Stimulated activated CD8-positive, alpha-beta memory T cell treated with anti-CD3 and anti-CD28 coated beads, Interleukin-15, amount 100 ng/mL, for 48 hours (primary cell): ENCODE results near the gene OGA.
A peak's percentile ranks its signal among the peaks of the same experiment; 100 is the strongest.
"Not testable (repeated sequence)": the region's sequence is repeated elsewhere in the genome, so short reads cannot be mapped to it uniquely, and the experiment has no call there.

Experiments
- DNase-seq, 2 donors: peaks; one replicate each; pipeline ENCODE4 v3.0.0-alpha.2; 2020; ENCODE audit warnings: low read depth in 2 of 2

OGA gene

DNA sequence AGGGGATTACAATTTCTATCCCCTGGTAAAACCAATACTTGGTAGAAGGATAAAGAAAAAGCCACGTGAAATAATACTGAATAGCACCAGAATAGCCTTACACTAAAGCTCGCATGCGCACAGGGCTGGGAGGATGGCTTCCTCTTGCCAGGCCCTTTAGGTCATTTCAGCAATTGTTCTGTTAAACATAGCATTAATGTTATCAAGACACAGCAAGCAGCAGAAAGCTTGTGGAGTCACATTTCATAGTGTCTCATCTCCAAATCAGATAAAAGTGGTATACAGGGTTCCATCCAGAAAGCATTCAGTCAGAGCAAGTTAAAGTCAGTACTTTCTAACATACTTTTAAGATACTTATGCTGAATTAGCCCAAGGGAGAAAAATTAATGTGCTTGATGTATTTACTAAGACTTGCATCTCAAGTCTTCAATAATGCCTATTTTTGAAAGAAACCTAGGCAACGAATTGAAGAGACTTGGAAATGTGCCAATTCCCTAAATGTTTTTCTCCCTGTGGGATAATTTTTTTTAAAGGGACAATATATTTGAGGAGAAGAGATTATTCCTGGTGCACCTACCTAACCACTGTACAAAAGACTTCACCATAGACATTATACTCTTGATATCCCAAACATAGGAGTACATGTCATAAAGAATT is 20.7 kb downstream of the OGA start:
- no peak for DNase-seq

DNA sequence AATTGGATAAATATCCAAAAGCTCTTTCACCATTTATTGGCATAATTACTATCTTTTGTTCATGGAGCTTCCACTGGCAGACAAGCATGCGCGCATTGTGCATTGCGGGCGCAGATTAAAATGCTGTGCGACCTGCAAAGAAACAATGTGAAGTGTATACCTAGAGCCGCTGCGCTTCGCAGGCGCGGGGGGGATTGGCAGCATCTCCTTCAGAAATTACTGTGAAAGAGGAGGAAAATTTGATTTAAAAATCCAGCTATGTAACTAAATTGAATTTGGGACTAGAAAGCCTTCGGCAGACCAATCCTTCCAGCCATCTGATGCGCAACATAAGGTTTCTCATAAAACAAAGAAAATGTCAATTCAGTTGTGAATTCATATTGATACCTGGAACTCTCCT is 24.7 kb downstream of the OGA start:
- DNase-seq: no peak

DNA sequence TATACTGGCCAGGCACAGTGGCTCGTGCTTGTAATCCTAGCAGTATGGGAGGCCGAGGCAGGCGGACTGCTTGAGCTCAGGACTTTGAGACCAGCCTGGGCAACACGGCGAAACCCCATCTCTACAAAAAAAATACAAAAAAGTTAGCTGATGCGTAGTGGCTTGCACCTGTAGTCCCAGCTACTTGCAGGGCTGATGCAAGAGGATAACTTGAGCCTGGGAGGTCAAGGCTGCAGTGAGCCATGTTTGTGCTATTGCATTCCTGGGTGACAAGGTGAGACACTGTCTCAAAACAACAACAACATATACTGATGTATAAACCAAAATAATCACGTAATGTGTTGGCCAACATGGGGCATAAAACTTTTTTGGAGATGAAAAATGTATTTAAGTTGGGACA is 28.6 kb downstream of the OGA start:
- no peak for DNase-seq

DNA sequence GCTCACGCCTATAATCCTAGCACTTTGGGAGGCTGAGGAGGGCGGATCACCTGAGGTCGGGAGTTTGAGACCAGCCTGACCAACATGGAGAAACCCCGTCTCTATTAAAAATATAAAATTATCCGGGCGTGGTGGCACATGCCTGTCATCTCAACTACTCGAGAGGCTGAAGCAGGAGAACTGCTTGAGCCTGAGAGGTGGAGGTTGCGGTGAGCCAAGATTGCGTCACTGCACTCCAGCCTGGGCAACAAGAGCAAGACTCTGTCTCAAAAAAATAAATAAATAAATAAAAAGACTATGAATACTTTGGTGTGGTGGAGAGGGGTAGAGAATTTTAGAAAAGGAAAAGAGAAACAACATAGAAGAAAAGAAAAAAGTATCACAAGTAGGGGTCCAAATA is 29.0 kb downstream of the OGA start:
- not testable (repeated sequence) for DNase-seq

DNA sequence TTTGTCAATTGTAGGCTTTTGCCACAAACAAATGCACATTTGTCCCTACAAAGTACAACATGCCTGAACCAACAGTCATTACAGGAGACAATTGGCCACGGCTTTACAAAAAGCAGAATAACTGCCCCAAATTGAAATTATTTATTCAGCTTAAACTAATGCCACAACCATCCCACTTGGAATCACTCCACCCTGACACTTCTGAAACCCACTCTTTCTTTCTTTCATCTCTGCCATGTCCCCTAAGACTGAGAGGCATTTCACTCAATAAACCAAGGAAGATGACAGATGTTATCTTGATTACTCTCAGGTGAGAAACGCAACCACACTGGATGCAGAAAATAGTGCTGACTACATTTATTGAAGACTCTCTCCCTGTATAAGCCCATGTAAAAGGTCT is 32.4 kb downstream of the OGA start:
- no peak for DNase-seq

DNA sequence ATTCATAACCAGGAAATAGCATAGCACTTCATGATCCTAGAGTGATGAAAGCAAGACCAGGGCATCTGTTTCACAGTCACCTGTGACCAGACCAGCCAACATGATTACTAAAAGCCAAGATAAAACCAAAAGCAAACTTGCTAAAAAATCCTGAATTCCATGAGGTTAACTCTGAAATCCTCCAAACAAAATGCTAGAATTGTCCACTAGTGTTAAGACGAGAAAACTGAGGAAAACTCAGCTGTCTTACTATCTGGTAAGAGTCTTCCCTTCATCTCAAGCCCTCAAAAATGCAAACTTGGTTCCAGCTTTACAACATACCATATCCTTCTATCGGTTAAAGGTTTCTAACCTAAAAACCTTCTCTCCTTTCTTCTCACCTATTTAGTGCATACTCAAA is 33.7 kb downstream of the OGA start:
- DNase-seq: no peak

DNA sequence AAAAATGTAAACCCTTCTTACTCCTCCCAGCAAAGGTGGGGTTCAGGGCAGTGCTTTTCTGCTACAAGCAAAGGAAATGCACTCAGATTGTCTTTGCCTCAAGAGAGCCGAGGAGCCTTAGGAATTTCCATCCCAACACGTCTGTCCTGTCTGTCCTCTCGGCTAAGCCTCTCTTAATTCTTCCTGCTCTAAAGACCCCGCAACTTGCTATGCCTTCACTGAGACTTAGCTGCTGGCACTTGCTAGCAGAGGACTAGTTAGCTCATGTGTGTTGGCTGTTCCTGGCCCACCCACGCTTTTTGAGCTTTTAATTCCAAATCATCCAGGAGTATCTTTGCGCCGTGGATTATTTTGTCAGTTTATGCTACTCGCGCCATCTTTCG is 34.5 kb downstream of the OGA start:
- no peak for DNase-seq

DNA sequence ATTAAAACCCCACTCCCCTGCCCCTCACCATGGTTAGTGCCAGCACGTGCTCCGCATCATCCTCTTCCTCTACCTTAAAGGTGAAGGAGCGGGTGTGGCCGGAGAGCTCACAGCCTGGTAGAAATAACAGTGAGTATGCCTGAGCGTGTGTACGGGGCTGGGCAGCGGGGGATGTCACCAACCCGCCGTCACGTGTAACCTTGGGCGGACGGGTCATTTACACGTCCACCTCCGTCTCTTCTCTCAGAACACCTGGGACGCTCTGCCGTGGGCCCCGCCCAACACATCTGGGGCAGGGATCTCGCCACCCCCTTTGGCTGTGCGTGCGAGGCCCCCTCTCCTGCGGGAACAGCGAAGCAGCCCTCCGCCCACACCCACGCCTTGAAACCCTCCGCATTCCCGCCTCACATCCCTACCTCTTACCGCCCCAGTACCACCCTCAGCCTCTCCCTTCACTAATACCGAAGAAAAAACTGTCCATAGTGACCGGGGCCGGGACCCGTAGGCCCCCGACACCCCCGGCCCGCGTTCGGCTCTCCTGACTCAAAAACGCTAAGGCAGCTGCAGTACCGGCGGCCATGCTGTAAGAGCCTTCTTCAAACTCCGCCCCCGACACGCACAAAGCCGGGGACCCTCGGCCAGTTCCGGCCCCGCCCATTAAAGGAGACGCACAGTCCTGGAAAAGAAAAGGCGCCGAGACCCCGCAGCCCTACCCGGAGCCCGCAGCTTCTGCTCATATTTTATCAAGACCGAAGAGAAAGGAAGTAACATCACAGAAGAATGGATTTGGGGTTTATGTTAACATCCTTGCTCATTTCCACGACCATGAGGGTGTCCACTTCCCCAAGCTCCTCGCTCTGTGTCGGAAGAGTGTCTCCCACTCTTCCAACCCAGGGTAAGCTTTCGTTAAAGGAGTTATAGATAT is 35.2 kb downstream of the OGA start, which contains the start of gene NPM3:
Gene NPM3 (minus strand): TSS at position 636 of the 925 bp plus-strand sequence. CDS start 56 bp downstream, at position 580.
- peak; percentile 79 to 83 for DNase-seq

DNA sequence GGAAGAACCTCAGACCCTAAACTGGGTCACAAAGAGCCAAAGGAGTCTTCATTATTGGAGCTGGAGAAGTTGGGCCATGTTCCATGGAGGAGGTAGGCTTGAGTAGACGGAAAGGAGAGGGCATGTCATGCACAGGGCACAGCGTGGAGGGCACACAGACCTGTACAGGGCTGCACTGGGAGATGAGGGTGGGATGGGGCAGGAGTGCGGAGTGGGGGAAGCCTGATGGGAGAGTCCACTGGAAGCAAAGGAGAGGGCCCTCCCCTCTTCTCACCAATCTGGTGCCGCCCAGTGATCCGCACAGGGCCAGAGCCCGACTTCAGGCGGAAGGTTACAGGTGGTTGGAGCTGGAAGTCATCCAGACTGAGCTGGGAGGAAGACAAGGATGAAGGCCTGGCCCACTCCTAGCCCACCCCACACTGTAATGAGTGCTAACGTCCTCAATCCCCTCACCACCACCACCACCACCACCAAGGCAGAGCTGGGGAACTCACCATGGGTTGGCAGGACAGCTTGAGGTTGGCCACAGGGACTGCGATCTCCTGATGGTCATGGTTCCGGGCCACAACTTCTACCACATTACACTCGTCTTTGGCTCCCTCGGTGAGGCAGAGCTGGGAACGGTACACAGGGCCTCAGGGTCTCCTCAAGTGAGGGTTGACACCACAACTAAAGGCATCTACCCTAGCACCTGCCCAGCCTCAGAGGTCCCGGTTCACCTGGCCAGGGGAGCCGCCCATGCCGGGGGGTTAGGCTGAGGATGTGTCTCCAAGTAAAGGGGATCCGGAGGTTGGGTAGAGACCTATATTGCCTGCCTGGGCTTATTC is 36.0 kb downstream of the OGA start:
- no peak for DNase-seq

DNA sequence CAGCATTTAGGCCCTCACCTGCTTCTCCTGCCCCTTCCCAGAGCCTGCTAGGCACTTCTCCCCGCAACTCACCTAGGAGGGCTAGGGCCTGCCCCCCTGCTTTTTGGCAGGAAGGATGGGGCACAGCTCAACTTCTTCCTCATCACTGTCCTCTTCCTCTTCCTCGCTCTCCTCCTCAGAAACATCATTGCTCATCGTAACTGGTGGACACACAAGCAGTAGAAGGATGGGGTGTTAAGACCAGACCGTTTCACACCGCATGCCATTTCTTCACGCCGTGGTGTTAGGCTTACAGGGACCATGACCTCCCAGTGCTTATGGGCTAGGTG is 36.6 kb downstream of the OGA start:
- DNase-seq: no peak

DNA sequence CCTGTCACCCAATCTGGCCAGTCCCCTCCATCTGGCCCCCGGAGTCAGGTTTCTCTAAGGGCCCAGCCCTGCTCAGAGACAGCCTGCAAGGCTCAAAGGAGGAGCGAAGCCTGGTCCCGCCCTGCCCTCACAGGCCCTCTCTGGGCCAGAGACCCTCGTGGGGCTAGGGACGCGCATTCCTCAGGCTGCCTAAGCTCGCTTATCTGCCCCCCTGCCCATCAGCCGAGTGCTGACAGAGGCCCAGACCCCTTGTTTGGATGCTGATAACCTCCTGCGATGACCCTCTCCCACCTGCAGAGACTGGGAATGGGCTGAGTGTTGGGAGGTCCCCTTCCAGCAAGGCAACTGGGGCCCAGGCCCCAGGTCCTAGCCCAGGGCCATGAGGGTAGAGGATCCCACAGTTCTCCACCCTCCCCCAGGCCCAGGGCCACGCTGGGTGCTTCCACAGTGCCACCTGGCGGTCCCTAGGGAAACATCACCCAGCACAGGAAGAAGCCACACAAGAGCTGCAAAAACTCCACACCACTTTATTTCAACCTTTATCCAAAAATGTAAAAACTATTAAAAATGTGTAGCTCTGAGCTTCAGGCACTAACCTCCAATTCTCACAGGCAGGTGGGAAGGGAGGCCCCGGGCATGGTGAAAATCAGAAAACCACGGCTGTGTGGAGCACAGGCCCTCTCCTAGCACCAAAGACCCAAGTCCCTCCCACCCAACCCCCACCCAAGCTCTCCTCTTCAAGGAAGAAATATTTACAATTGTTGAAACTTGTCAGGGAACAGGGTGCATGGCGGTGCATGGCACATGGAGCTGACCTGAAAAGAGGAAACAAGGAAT is 37.2 kb downstream of the OGA start:
- peak; percentile 60 to 66 for DNase-seq

DNA sequence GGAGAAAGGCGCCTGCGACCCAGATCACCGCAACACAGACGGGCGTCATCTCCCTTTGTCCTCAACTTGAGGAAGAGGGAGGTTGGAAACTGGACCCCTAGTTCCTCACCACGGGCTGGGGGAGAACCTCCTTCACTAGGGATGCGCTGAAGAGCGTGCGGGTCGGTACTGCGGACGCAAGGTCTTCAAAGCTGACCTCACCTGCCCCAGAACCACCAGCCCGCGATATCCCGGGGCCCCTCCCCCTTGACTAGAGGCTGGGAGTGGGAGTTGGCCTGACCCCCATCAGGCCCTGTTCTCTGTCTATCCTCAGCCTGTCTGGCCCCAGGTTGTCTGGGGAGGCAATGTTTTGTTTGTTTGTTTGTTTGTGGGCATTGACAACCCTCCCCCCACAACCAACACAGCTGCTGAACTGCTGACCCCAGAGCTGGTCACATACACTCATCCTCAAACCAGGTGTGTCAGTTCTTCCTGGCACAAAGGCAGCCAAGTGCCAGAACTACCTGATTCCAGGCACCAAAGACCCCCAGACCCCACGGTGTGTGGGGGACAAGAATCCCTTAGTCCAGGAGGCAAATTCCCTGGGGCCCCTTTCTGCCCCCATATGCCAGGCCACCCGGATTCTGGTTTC is 37.9 kb downstream of the OGA start:
- DNase-seq: no peak

DNA sequence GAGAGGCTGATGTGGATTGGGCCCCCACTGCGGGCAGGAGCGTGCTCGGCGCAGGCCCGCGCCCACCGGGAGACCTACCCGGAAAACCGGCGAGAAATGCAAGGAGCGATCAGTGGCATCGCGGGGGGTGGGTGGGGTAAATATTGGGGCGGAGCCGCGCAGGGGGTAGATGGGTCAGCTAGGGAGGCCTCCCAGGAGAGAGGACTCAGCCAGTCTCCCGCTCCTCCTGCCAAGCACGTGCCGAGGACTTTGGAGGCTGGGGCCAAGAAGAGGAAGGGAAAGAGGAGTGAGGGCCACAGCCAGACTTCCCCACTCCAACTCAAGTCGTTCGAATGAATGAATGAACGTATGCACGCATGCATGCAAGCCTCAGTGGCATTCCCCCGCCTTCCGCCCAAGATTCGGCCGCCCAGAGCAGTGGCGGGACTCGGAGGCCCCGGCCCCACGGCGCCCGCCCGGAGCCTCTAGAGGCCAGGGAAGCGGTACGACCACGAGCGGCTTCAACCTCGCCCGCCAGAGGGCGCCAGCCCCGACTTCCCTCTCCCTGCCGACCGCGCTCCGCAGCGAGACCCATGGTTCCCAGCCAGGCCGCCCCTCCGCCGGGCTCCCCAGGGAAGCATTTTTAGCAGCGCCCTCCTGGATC is 38.6 kb downstream of the OGA start:
- peak; percentile 70 to 75 for DNase-seq

DNA sequence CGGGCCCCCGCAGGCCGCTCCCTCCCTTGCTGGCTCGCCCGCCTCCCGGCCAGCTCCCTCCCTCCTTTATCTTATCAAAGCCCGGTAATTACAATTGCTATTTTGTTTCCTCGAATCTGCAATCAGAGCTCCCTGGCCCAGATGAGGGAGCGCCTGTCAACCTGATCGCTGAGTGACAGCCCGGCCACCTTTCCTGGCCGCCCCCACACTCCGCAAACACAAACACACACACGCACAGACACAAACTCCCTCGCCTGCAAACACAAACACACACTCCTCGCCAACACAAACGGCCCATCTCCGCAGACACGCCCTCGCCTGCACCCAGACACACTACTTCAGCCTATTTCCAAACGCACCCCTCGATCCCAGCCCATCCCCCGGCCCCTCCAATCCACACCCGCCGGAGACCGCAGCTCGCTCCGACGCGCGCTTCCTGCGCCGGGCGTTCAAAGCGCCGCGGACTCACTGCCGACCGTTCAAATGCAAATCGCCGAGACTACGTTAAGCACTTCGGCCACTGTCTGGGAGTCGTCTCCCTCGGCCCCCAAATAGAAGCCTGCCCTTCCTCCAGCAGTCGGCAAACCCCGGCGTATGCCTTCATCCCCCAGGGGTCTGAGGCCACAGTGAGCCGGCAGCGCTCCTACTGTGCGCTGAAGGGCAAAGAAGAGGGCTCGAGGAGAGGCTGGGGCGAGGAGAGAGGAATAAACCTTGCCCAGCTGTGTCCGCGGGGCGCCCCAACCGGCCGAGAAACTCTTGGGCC is 39.3 kb downstream of the OGA start:
- no peak for DNase-seq

DNA sequence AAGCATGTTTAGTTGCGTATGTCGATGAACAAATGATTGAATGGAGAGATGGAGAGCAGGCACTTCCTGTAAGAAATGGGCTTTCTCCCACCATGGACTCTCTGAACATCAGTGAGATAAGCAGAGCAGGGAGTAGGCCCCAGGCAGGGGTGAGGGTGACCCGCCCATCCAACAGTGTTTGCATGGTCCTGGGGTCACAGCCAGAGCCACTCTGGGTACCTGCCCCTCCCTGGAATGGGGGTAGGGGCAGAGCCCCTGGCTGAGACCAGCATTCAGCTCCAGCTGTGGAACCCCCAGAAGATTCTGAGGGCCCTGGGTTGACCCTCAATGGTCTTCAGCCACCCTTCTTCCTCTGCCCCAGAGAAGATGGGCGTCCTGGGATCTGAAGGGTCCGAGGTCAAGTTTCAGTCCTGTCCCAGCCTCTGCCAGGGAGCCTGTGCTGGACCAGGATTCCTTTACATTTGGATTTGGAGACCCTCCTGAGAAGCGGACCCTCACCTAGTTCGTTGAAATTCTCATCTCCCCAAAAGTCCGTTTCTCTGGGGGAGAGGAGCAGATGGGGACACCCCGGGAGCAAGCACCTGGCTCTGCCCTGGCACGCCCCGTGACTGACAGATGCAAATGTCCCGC is 40.0 kb downstream of the OGA start:
- no peak for DNase-seq

DNA sequence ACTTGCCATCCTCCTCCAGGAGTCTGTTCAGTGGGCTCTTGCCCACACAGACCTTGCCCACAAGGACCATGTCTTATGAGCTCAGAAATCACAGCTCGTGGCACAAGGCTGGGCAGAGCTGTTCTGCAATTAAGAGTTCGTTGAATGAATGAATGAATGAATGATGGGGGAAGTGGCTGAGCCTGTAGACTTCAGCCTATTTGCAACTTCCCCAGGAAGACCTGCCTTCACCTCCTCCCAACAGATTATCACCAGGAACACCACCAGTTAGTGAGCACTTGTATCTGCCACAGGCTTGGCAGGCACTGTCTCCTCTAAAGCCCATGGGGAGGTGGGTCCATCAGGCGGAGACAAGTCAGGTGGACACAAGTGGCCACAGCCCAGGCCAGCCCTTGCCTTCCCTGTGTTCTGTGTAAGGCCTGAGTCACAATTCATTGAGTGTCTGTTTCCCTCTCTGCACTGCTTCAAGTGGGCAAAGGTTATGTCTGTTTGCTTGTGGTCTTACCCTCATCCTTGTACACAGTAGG is 40.6 kb downstream of the OGA start:
- no peak for DNase-seq

DNA sequence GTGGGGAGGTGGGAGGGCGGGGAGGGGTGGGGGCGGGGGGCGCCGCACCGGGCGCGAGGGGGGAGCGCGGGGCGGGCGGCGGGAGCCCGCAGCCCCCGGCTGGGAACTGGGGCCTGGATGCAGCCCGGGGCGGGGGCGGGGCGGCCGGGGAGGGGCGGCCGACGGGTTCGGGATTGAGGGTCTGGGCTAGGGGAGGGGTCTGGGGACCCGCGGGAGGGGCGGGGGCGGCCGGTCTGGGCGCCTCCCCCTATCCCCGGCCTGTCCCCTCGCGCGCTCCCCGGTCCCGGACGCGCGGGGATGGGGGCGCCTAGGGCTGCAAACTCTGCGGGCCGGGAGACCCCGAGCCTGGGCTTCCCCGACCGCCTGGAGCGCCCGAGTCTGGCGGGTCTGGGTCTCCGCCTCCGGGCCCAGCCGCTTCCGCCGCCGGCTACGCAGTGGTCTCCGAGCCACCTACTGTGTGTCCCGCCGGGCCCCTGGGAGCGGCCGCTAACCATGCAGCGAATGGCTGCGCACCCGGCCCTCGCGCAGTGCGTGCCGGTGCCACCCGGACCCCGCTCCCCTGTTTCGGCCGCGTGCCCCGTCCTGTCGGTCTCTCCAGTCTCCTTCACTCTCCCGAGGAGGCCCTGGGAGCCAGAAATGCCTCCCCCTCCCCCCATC is 42.0 kb downstream of the OGA start:
- DNase-seq: no peak
